Measurements from ENCODE around the gene MED29.

MED29 gene

DNA sequence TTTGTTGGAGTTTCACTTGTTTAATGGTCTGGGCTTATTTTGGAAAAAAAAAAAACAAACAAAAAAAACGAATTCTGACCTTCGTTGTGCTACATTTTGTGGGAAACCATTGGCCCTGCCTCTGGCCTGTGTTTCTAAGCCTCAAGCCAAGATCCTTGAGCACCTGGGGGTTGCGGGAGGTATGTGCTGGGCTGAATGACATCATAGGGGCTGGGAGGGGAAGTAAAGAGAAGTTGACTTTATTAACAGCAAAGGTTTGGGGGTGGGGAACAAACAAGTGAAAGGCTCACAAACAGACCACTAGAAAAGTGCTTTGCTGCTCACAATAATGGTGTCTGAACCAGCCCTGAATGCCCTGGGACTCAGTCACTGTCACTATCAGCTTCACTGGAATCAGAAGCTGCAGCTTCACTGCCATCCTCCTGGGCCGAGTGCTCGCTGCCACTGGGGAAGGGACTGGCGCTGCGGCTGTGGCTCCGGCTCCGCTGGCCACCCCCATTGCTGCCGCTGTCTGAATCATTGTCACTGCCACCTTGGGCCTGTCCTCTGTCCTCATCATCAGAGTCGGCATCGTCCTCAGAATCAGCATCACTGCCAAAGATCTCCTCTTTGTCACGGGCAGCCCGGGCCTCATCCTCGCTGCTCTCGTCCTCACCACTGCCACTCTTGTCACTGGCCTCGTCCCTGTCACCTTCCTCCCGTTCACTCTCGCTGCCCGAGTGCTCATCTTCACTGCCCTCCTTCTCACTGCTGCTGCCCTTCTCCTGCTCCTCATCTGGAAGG, 5.4 kb upstream of the MED29 start:
- Histone ChIP-seq H3K4me3 (ENCODE audit: low read length) (no peak overlapping the region), H3K27me3 (ENCODE audit: control insufficient read depth, insufficient read depth, low read length) (no peaks in the 10 kb centered on the region)

DNA sequence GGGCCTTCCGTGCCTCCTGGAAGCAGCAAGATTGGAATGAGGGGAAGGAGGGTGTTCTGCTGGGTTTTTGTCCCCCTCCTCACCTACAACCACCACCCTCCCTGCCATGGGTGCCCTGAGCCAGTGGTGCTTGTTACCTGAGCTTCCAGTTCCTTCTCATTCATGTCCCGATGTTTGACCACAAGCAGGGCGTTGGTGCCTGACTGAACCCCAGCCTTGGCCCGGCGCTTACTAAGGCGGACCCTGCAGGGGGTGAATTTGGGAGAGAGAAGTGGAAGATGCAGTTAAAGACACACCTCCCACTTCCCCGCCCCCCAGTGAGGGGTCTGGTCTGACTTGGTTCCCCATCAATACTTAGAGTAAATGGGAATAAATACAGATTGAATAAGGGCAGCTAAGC, 4.6 kb upstream of the MED29 start:
- H3K36me3 ChIP-seq (ENCODE audit: insufficient read depth, low read length), result peaks cover 65% of the 10 kb centered on the region

More for the DNA sequence above, 5.4 kb upstream of the MED29 start:
- H3K36me3 ChIP-seq (ENCODE audit: insufficient read depth, low read length), result peaks cover 72% of the 10 kb centered on the region
- no peak overlapping the region for H3K9ac ChIP-seq (ENCODE audit: low read depth, low read length)
- H3K4me1 ChIP-seq (ENCODE audit: control insufficient read depth, insufficient read depth, low read length), result peaks cover 8% of the 10 kb centered on the region
- H3K9me3 ChIP-seq (replicated peaks; ENCODE audit: low read length), result no peaks in the 10 kb centered on the region
- H3K4me2 ChIP-seq (ENCODE audit: low read length), result no peak overlapping the region

DNA sequence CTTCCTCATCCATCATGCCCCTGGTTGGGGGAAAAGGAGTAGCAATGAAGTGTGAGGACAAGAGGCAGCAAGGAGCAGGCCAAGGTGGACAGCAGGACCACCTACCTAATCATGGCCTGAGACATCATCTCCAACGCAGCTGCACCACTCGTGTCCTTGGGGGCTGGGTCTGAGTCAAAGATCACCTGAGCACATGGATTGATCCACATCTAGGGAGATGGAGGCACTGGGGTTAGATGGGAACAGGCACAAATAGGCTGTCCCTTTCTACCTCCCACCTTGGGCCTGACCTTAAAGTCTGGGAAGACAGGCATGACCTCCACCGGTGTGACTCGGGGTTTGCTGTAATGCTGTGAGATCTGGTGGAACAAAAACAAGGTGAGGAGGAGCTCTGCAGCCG, 2.5 kb upstream of the MED29 start:
- H3K4me2 ChIP-seq (ENCODE audit: low read length), result no peak overlapping the region
- peaks cover 53% of the 10 kb centered on the region for H3K36me3 ChIP-seq (ENCODE audit: insufficient read depth, low read length)
- no peak overlapping the region for H3K9ac ChIP-seq (ENCODE audit: low read depth, low read length)
- no peak overlapping the region for H3K4me3 ChIP-seq (ENCODE audit: low read length)
- H3K9me3 ChIP-seq (replicated peaks; ENCODE audit: low read length), result no peaks in the 10 kb centered on the region
- peaks cover 16% of the 10 kb centered on the region for H3K4me1 ChIP-seq (ENCODE audit: control insufficient read depth, insufficient read depth, low read length)
- no peaks in the 10 kb centered on the region for H3K27me3 ChIP-seq (ENCODE audit: control insufficient read depth, insufficient read depth, low read length)

More for the DNA sequence above, 4.6 kb upstream of the MED29 start:
- H3K9me3 ChIP-seq (replicated peaks; ENCODE audit: low read length), result no peaks in the 10 kb centered on the region
- no peak overlapping the region for H3K4me2 ChIP-seq (ENCODE audit: low read length)
- no peaks in the 10 kb centered on the region for H3K27me3 ChIP-seq (ENCODE audit: control insufficient read depth, insufficient read depth, low read length)
- peaks cover 8% of the 10 kb centered on the region for H3K4me1 ChIP-seq (ENCODE audit: control insufficient read depth, insufficient read depth, low read length)
- H3K4me3 ChIP-seq (ENCODE audit: low read length), result no peak overlapping the region
- H3K9ac ChIP-seq (ENCODE audit: low read depth, low read length), result no peak overlapping the region

DNA sequence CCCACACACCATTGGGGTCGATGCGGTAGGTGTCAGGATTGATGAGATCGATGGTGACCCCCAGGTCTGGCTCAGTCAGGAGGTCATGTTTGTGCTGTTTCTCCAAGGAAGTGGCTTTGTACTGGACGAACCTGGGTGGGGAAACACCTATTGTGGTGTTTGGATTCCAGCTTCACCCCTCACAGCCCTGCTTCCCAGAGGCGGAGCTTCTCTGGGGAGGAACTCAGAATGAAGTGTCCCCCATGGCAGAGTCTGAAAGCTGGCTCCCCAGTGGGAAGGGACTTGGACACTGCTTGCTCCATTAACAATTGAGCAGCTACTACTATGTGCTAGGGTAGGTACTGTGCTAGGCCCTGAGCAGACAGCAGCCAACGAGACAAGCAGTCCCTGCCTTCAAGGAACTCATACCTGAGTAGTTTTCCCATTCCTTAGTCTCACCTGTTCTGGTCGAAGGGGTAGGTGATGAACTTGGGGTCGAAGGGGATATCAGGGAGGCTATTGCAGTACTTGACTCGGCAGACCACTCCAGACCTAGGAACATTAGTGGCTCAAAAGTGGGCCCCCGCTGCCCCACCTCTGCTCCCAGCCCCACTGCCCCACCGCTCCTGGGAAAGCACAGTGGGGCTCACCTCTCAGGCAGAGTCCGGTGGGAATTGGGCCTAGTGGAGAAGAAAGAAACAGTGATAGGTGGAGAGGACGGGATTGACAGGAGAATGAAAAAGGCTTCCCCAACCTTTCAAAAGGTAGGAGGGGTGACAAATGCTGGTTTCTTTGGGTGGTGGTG, 1.4 kb upstream of the MED29 start:
- Histone ChIP-seq H3K4me1 (ENCODE audit: control insufficient read depth, insufficient read depth, low read length) (peaks cover 16% of the 10 kb centered on the region), H3K4me3 (ENCODE audit: low read length) (peak overlapping the region; percentile 84), H3K9ac (ENCODE audit: low read depth, low read length) (peak overlapping the region; percentile 93), H3K36me3 (ENCODE audit: insufficient read depth, low read length) (peaks cover 51% of the 10 kb centered on the region), H3K9me3 (replicated peaks; ENCODE audit: low read length) (no peaks in the 10 kb centered on the region), H3K4me2 (ENCODE audit: low read length) (peak overlapping the region; percentile 81), H3K27me3 (ENCODE audit: control insufficient read depth, insufficient read depth, low read length) (no peaks in the 10 kb centered on the region)

DNA sequence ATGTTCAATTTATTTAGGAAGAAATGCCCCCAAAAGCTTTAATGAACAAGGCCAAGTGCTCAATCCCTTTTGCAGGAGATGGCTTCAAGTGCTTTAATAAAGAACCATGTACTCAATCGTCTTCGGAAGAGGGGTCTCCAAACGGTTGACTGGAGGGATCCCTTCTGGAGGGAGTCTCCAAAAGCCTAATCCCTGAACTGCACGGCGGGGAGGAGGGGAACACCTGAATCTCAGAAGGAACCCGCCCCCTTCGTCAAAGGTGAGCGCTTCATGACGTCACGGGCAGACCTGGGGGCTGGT, 777 bp upstream of the MED29 start:
- Histone ChIP-seq H3K9ac (ENCODE audit: low read depth, low read length) (peak overlapping the region; percentile 93), H3K4me2 (ENCODE audit: low read length) (peak overlapping the region; percentile 81), H3K4me3 (ENCODE audit: low read length) (peak overlapping the region; percentile 84), H3K9me3 (replicated peaks; ENCODE audit: low read length) (no peaks in the 10 kb centered on the region), H3K27me3 (ENCODE audit: control insufficient read depth, insufficient read depth, low read length) (no peaks in the 10 kb centered on the region), H3K4me1 (ENCODE audit: control insufficient read depth, insufficient read depth, low read length) (peaks cover 16% of the 10 kb centered on the region), H3K36me3 (ENCODE audit: insufficient read depth, low read length) (peaks cover 50% of the 10 kb centered on the region)

DNA sequence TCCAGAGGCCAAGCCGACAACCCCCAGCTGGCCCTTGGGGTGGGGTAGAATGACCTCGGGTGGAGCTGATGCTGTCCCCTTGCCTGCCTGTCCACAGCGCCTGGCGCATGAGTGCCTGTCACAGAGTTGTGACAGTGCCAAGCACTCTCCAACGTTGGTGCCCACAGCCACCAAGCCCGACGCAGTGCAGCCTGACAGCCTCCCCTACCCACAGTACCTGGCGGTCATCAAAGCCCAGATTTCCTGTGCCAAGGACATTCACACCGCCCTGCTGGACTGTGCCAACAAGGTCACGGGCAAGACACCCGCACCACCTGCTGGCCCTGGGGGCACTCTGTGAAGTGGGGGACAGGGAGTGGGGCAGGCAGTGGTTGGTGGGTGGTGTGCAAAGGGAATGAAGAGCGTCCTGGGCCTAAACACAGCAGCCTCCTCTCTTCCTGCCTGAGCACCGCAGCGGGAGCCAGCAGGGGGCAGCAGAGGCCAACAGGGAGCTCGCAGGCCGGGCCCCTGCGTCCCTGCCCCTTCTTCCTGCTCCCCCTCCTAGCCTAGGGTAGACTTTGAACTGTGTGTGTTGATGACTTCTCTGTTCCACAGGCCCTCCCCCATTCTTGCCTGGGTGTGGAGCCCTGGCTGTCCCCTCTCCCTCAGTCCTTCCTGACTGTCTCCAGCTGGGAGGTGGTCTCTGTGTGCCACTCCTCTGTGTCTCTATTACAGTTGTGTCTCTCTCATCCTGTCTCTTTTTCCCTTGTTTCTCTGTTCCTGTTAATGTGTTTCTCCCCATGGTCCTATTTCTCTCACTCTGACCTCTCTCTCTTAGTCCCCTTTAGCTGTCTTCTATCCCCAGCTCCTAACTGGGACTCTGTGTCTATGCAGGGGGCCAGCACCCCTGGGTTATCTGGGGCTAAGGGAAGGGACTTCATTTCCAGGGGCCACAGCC, 6.5 kb downstream of the MED29 start:
- H3K4me3 ChIP-seq (ENCODE audit: low read length), result peak overlapping the region; percentile 18
- peak overlapping the region; percentile 57 for H3K4me2 ChIP-seq (ENCODE audit: low read length)
- H3K9ac ChIP-seq (ENCODE audit: low read depth, low read length), result peak overlapping the region; percentile 77
- H3K36me3 ChIP-seq (ENCODE audit: insufficient read depth, low read length), result peaks cover 16% of the 10 kb centered on the region
- H3K9me3 ChIP-seq (replicated peaks; ENCODE audit: low read length), result no peaks in the 10 kb centered on the region
- peaks cover 34% of the 10 kb centered on the region for H3K4me1 ChIP-seq (ENCODE audit: control insufficient read depth, insufficient read depth, low read length)
- no peaks in the 10 kb centered on the region for H3K27me3 ChIP-seq (ENCODE audit: control insufficient read depth, insufficient read depth, low read length)

DNA sequence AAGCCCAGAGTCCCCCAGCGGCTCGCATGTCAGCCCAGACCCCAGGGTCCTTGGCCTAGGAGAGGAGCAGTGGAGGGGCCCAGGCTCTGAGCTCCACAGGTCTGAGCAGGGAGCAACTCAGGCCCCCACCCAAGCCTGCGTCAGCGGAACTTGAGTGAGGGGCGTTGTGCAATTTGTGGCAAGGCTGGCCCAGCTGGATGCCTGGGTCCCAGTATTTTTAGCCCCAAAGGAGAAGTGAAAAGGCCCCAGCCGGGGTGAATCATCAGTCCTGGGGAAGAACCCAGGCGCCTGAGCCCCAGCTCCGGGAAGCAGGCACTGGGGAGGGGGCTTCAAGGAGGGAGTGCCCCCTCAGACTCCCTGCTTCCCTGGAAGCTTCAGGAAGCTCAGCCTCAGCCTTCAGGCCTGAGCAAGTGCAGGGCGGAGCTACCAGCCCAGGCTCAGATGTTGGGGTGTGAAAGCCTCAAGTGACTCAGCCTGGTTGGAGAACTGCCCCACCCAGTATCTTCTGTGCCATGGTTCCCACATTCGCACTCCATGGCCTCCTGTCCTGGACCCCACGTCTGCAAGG, 7.2 kb downstream of the MED29 start:
- Histone ChIP-seq H3K36me3 (ENCODE audit: insufficient read depth, low read length) (peaks cover 14% of the 10 kb centered on the region), H3K4me3 (ENCODE audit: low read length) (peak overlapping the region; percentile 18), H3K4me2 (ENCODE audit: low read length) (peak overlapping the region; percentile 57), H3K27me3 (ENCODE audit: control insufficient read depth, insufficient read depth, low read length) (no peaks in the 10 kb centered on the region), H3K9me3 (replicated peaks; ENCODE audit: low read length) (no peaks in the 10 kb centered on the region), H3K4me1 (ENCODE audit: control insufficient read depth, insufficient read depth, low read length) (peaks cover 41% of the 10 kb centered on the region), H3K9ac (ENCODE audit: low read depth, low read length) (peak overlapping the region; percentile 77)

DNA sequence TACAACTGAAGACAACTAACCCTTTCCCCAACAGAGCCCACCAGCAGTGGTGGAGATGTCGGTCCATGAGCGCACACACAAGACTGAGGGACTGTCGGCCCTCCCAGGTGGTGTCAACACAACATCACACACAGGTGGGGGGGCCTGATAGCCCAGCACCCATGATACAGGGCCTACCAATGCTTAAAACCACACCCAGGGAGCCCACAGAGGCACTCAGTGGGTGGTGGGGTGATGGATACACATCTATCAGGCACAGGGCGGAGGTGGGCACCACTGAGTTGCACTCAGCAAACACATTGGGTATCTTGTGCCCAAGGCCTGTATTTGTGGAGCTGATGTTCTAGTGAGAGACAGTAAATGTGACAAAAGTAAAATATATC, 8.5 kb downstream of the MED29 start:
- H3K9ac ChIP-seq (ENCODE audit: low read depth, low read length), result no peak overlapping the region
- peaks cover 47% of the 10 kb centered on the region for H3K4me1 ChIP-seq (ENCODE audit: control insufficient read depth, insufficient read depth, low read length)
- no peak overlapping the region for H3K4me3 ChIP-seq (ENCODE audit: low read length)
- H3K36me3 ChIP-seq (ENCODE audit: insufficient read depth, low read length), result peaks cover 7% of the 10 kb centered on the region
- no peaks in the 10 kb centered on the region for H3K9me3 ChIP-seq (replicated peaks; ENCODE audit: low read length)
- H3K27me3 ChIP-seq (ENCODE audit: control insufficient read depth, insufficient read depth, low read length), result no peaks in the 10 kb centered on the region
- H3K4me2 ChIP-seq (ENCODE audit: low read length), result no peak overlapping the region

DNA sequence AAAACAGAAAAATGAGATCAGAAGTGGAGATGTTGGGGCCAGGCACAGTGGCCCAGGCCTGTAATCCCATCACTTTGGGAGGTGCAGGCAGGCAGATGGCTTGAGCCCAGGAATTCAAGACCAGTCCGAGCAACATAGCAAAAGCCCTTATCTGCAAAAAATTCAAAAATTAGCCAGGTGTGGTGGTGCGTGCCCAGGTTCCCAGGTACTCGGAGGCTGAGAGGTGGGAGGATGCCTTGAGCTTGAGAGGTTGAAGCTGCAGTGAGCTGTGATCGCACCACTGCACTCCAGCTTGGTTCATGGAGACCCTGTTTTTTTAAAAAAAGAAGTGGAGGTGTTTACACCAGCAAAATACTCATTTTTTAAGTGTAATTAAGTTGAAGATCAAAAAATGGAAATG, 8.9 kb downstream of the MED29 start:
- H3K4me3 ChIP-seq (ENCODE audit: low read length), result no peak overlapping the region
- peaks cover 47% of the 10 kb centered on the region for H3K4me1 ChIP-seq (ENCODE audit: control insufficient read depth, insufficient read depth, low read length)
- H3K36me3 ChIP-seq (ENCODE audit: insufficient read depth, low read length), result peaks cover 5% of the 10 kb centered on the region
- H3K9me3 ChIP-seq (replicated peaks; ENCODE audit: low read length), result no peaks in the 10 kb centered on the region
- no peak overlapping the region for H3K9ac ChIP-seq (ENCODE audit: low read depth, low read length)
- H3K27me3 ChIP-seq (ENCODE audit: control insufficient read depth, insufficient read depth, low read length), result no peaks in the 10 kb centered on the region
- no peak overlapping the region for H3K4me2 ChIP-seq (ENCODE audit: low read length)

DNA sequence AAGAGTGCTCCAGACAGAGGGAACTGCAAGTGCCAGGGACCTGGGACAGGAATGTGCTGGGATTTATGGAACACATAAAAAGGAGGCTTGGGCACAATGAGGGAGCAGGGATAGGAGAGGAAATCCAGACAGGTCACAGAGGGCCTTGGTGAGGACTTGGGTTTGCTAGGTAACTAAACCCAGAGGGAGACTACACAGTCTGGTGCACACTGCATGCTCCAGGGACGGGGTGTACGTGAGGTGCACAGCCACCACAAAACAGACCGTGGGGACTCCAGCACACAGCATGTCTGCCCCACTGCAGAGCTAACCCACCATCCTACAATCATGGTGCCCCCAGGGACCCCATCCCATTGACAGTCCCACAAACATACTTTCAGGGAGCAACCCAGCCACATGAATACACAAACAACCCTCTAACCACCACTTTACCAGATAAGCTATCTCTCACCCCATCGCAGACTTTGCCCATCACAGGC, 9.9 kb downstream of the MED29 start:
- no peak overlapping the region for H3K4me3 ChIP-seq (ENCODE audit: low read length)
- H3K4me1 ChIP-seq (ENCODE audit: control insufficient read depth, insufficient read depth, low read length), result peaks cover 50% of the 10 kb centered on the region
- H3K9ac ChIP-seq (ENCODE audit: low read depth, low read length), result peak overlapping the region; percentile 96
- H3K4me2 ChIP-seq (ENCODE audit: low read length), result peak overlapping the region; percentile 2
- H3K27me3 ChIP-seq (ENCODE audit: control insufficient read depth, insufficient read depth, low read length), result no peaks in the 10 kb centered on the region
- H3K9me3 ChIP-seq (replicated peaks; ENCODE audit: low read length), result no peaks in the 10 kb centered on the region
- H3K36me3 ChIP-seq (ENCODE audit: insufficient read depth, low read length), result peaks cover 2% of the 10 kb centered on the region
